ENCODE data around the gene DHRS4.
"Not testable (repeated sequence)": the region's sequence is repeated elsewhere in the genome, so short reads cannot be mapped to it uniquely, and the experiment has no call there.

DNA sequence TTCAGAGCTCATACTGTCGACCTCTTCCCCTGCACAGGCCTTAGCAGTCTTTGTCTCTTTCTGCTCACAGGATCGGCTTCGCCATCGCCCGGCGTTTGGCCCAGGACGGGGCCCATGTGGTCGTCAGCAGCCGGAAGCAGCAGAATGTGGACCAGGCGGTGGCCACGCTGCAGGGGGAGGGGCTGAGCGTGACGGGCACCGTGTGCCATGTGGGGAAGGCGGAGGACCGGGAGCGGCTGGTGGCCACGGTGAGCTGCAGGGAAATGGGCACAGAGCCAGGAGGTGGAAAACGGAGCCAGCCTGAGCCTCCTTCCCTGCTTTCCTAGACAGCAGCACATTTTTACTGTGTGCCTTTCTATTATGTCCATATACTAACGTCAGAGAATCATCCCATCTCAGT is 1.4 kb downstream of the DHRS4 start:
- TF ChIP-seq, protein P1, sequence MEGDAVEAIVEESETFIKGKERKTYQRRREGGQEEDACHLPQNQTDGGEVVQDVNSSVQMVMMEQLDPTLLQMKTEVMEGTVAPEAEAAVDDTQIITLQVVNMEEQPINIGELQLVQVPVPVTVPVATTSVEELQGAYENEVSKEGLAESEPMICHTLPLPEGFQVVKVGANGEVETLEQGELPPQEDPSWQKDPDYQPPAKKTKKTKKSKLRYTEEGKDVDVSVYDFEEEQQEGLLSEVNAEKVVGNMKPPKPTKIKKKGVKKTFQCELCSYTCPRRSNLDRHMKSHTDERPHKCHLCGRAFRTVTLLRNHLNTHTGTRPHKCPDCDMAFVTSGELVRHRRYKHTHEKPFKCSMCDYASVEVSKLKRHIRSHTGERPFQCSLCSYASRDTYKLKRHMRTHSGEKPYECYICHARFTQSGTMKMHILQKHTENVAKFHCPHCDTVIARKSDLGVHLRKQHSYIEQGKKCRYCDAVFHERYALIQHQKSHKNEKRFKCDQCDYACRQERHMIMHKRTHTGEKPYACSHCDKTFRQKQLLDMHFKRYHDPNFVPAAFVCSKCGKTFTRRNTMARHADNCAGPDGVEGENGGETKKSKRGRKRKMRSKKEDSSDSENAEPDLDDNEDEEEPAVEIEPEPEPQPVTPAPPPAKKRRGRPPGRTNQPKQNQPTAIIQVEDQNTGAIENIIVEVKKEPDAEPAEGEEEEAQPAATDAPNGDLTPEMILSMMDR (IDR thresholded peaks at IDR 0.05; ENCODE audit: low read length), result not testable (repeated sequence)
- not testable (repeated sequence) for TF ChIP-seq EZH2 (IDR thresholded peaks at IDR 0.05; ENCODE audit: borderline replicate concordance, low read length)
